HT1080 (cell line): ENCODE results near the gene POLR3K. TPM values are rescaled to one million over a fixed set of nuclear protein-coding genes. Genes with fewer than 3 reads are reported as not detected.

Experiments
- DNase-seq: peaks from one replicate; pipeline ENCODE4 v3.0.0-alpha.2; 2015; ENCODE audit warnings: low read depth
- total RNA-seq: library from RNA; depleted of rRNA; stranded (reverse); fragments of >200 nt; shearing (Covaris generic); gene quantifications from 2 replicates; pipeline ENCODE4 v1.2.3, GENCODE V29; 2014

Gene POLR3K
- total RNA-seq, 1 experiment from 2014 or later = 18.2 TPM

- DNase-seq = no peak
Observed at GRCh38 chr16:66309-67182, 13.1 kb upstream of the POLR3K start.

GRCh38 chr16:65745-66144 lies 12.3 kb upstream of the POLR3K start:
- peak; percentile 67 for DNase-seq

GRCh38 chr16:64914-65255 lies 11.5 kb upstream of the POLR3K start:
- no peak for DNase-seq

GRCh38 chr16:63998-64913 lies 10.8 kb upstream of the POLR3K start:
- no peak for DNase-seq

GRCh38 chr16:63466-63865 lies 10.1 kb upstream of the POLR3K start:
- DNase-seq = no peak

- DNase-seq = no peak
Observed at GRCh38 chr16:62968-63391, 9.6 kb upstream of the POLR3K start.

GRCh38 chr16:62283-62967 lies 9.0 kb upstream of the POLR3K start:
- no peak for DNase-seq

- DNase-seq = no peak
Observed at GRCh38 chr16:61879-62281, 8.5 kb upstream of the POLR3K start.

- no peak for DNase-seq
Observed at GRCh38 chr16:60929-61878, 7.8 kb upstream of the POLR3K start.

- no peak for DNase-seq
Observed at GRCh38 chr16:60166-60565, 6.8 kb upstream of the POLR3K start.

GRCh38 chr16:59440-60059 lies 6.1 kb upstream of the POLR3K start:
- DNase-seq = no peak

- no peak for DNase-seq
Observed at GRCh38 chr16:58491-59439, 5.4 kb upstream of the POLR3K start.

- DNase-seq = no peak
Observed at GRCh38 chr16:57711-58110, 4.3 kb upstream of the POLR3K start.

GRCh38 chr16:56231-56927 lies 3.0 kb upstream of the POLR3K start:
- DNase-seq = no peak

- no peak for DNase-seq
Observed at GRCh38 chr16:55571-56136, 2.2 kb upstream of the POLR3K start.

- no peak for DNase-seq
Observed at GRCh38 chr16:54237-54581, 801 bp upstream of the POLR3K start.

GRCh38 chr16:50769-51591 lies 2.4 kb downstream of the POLR3K start:
- DNase-seq = no peak
